HL-60 (cell line): ENCODE measurements around the gene RECQL5.

Experiments
- DNase-seq, 2 experiments: peaks; one replicate each; pipeline ENCODE4 v3.0.0-alpha.2; 2010 to 2020; ENCODE audit warnings: low read depth in 1 of 2, low spot score in 1 of 2
- H3K27ac ChIP-seq: fragments of 250-450 bp; sonication (Bioruptor Pico); replicated peaks from 2 replicates; pipeline ENCODE4 v1.5.1; 2020; ENCODE audit warnings: mild to moderate bottlenecking, moderate library complexity
- H3K27me3 ChIP-seq: fragments of 250-450 bp; sonication (Bioruptor Pico); 2 replicates; pipeline ENCODE4 v1.5.1; 2021; ENCODE audit warnings: mild to moderate bottlenecking, moderate library complexity; ENCODE audit not compliant: insufficient read depth, poor library complexity, severe bottlenecking
- H3K4me3 ChIP-seq: replicated peaks from 2 replicates; pipeline ENCODE4 v1.5.1; 2011; ENCODE audit warnings: mild to moderate bottlenecking, control low read depth, low read length; ENCODE audit not compliant: insufficient read depth
- CTCF ChIP-seq: IDR thresholded peaks from one replicate; pipeline ENCODE4 v1.5.1; 2011; ENCODE audit warnings: low read length, control low read depth, inconsistent platforms; ENCODE audit not compliant: insufficient read depth
- GABPA ChIP-seq: IDR thresholded peaks from 2 replicates; pipeline ENCODE4 v1.6.1; 2012; ENCODE audit warnings: low read depth
- POLR2AphosphoS5 ChIP-seq: IDR thresholded peaks from 2 replicates; pipeline ENCODE4 v1.6.1; 2012; ENCODE audit warnings: low read depth
- SPI1 ChIP-seq: IDR thresholded peaks from 2 replicates; pipeline ENCODE4 v1.6.1; 2012; ENCODE audit warnings: low read depth, mild to moderate bottlenecking, borderline replicate concordance
- TF ChIP-seq, protein P1 (sequence below): IDR thresholded peaks from 2 replicates; pipeline ENCODE4 v1.6.1; 2012; ENCODE audit warnings: low read depth; ENCODE audit not compliant: insufficient replicate concordance

RECQL5 gene

GRCh38 chr17:75642784-75643642 is 23.9 kb downstream of the RECQL5 start:
- no peak for DNase-seq
- H3K4me3 ChIP-seq: no peak overlapping the region
- H3K27ac ChIP-seq: no peak overlapping the region
- no peaks in the 10 kb centered on the region for H3K27me3 ChIP-seq
- TF ChIP-seq SPI1 (no peak), CTCF (no peak), GABPA (no peak), POLR2AphosphoS5 (no peak)
- TF ChIP-seq, protein P1, sequence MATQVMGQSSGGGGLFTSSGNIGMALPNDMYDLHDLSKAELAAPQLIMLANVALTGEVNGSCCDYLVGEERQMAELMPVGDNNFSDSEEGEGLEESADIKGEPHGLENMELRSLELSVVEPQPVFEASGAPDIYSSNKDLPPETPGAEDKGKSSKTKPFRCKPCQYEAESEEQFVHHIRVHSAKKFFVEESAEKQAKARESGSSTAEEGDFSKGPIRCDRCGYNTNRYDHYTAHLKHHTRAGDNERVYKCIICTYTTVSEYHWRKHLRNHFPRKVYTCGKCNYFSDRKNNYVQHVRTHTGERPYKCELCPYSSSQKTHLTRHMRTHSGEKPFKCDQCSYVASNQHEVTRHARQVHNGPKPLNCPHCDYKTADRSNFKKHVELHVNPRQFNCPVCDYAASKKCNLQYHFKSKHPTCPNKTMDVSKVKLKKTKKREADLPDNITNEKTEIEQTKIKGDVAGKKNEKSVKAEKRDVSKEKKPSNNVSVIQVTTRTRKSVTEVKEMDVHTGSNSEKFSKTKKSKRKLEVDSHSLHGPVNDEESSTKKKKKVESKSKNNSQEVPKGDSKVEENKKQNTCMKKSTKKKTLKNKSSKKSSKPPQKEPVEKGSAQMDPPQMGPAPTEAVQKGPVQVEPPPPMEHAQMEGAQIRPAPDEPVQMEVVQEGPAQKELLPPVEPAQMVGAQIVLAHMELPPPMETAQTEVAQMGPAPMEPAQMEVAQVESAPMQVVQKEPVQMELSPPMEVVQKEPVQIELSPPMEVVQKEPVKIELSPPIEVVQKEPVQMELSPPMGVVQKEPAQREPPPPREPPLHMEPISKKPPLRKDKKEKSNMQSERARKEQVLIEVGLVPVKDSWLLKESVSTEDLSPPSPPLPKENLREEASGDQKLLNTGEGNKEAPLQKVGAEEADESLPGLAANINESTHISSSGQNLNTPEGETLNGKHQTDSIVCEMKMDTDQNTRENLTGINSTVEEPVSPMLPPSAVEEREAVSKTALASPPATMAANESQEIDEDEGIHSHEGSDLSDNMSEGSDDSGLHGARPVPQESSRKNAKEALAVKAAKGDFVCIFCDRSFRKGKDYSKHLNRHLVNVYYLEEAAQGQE: no peak

- no peak overlapping the region for H3K27ac ChIP-seq
- no peak for DNase-seq
Observed at GRCh38 chr17:75642182-75642783, 24.7 kb downstream of the RECQL5 start.

DNA sequence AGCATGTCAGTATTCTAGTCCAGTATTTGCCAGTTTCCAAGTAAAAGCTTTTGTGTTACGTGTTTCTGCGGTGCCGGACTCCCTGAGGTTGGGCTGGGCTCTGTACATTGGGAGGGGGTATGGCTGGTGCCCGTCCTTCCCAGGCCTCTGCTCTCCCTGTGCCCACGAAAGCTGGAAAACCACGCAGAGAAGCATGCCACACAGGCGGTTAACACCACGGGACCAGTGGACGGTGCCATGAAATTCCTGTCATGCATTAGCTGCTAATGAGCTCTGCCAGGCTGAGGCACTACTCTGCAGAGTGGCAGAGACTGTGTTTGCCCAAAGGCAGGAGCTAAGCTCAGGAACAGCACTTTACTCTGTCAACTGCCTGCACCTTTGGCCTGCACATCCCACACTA is 25.6 kb downstream of the RECQL5 start:
- DNase-seq: no peak
- H3K27ac ChIP-seq: no peak overlapping the region
- H3K27me3 ChIP-seq: no peaks in the 10 kb centered on the region
- TF ChIP-seq GABPA (no peak), SPI1 (no peak), POLR2AphosphoS5 (no peak), CTCF (no peak)
- TF ChIP-seq, protein P1: no peak
- H3K4me3 ChIP-seq: no peak overlapping the region

More at GRCh38 chr17:75642182-75642783, 24.7 kb downstream of the RECQL5 start:
- Histone ChIP-seq H3K4me3 (no peak overlapping the region), H3K27me3 (no peaks in the 10 kb centered on the region)
- TF ChIP-seq, protein P1: no peak
- TF ChIP-seq SPI1: no peak
- no peak for TF ChIP-seq POLR2AphosphoS5
- no peak for TF ChIP-seq GABPA
- no peak for TF ChIP-seq CTCF
